VCaP (cell line): ENCODE data around the gene GAS7.

ENCODE experiments used
- H3K27ac ChIP-seq: fragments of 450-650 bp; 2 replicates; pipeline ENCODE4 v1.5.1; 2017
- TF ChIP-seq, protein P1 (sequence below): fragments of 450-650 bp; conservative IDR thresholded peaks from 2 replicates; pipeline ENCODE4 v1.5.1; 2017; ENCODE audit warnings: mild to moderate bottlenecking, moderate library complexity

GAS7 gene

DNA sequence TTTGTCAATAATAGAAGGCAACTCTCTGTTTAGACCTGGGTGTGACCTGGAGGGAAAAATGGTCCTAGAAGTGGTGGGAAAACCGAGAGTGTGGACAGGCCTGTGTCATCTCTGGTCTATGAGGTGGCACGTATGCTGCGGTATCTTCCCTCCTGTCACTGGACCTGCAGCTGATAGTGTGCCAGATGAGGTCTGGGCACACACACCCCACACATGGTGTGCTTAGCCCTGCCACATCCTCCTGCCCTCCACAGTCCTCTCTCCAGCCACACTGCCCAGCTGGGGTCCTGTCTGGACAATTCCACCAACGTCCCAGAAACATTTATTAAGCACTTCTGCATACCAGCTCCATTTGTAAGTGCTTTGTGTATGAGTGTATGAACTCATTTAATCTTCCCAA lies 335.5 kb downstream of the GAS7 start:
- TF ChIP-seq, protein P1, sequence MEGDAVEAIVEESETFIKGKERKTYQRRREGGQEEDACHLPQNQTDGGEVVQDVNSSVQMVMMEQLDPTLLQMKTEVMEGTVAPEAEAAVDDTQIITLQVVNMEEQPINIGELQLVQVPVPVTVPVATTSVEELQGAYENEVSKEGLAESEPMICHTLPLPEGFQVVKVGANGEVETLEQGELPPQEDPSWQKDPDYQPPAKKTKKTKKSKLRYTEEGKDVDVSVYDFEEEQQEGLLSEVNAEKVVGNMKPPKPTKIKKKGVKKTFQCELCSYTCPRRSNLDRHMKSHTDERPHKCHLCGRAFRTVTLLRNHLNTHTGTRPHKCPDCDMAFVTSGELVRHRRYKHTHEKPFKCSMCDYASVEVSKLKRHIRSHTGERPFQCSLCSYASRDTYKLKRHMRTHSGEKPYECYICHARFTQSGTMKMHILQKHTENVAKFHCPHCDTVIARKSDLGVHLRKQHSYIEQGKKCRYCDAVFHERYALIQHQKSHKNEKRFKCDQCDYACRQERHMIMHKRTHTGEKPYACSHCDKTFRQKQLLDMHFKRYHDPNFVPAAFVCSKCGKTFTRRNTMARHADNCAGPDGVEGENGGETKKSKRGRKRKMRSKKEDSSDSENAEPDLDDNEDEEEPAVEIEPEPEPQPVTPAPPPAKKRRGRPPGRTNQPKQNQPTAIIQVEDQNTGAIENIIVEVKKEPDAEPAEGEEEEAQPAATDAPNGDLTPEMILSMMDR, result no peak
- no peak overlapping the region for H3K27ac ChIP-seq

DNA sequence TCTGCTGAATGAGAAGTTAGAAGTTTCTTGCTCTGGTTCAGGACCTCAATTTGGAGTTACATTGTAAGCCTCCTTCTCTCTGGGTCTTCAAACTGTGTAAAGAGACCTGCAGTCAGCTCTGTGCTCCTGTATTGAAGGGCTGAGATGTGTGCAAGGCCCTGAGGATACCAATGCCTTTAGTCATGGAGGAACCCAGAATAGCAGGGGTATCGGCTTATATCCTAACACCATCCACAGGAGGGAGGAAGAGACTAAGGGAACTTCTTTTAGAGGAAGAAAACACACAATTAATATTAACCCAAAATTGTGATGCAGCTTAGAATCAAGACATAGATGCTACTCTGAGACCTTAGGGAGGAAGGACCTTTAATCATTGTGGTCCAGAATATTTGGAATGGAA lies 336.2 kb downstream of the GAS7 start:
- TF ChIP-seq, protein P1, result no peak

DNA sequence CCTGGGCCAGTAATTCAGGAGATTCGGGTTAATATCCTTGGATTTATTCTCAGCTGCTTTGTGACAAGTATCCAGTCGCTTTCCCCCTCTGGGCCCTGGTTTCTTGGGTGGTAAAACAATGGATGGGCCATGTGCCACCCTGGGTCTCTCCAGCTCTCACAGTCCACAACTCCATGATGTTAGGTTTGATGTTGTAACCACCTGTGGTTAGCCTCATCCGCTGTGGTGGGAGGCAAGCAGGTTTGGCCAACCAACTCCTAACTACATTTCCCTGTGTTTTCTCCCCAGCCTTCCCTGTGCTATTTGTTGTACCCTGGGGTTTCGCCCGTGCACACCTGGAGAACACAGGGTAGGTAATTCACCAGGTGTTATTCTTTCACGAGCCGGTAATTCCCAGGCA lies 337.6 kb downstream of the GAS7 start:
- TF ChIP-seq, protein P1, result no peak
- no peak overlapping the region for H3K27ac ChIP-seq

More for the DNA sequence above, 336.2 kb downstream of the GAS7 start:
- no peak overlapping the region for H3K27ac ChIP-seq
